ENCODE data around the gene TMEM240.

- TF ChIP-seq CTCF (IDR thresholded peaks at IDR 0.05) (peak in 3 of 6 experiments; percentile 1 to 18 (median 17)), POLR2A (IDR thresholded peaks at IDR 0.05) (no peak)
These were observed 33.7 kb upstream of the TMEM240 start for GRCh38 chr1:1573843-1574720.

Data from adrenal gland (tissue), 5 donors.